ENCODE data around the gene HAGHL. TPM values are rescaled to one million over a fixed set of nuclear protein-coding genes. Genes with fewer than 3 reads are reported as not detected.
A peak's percentile ranks its signal among the peaks of the same experiment; 100 is the strongest.

Gene HAGHL
- total RNA-seq, 1 experiment from 2014 or later: 74.8 TPM

DNA sequence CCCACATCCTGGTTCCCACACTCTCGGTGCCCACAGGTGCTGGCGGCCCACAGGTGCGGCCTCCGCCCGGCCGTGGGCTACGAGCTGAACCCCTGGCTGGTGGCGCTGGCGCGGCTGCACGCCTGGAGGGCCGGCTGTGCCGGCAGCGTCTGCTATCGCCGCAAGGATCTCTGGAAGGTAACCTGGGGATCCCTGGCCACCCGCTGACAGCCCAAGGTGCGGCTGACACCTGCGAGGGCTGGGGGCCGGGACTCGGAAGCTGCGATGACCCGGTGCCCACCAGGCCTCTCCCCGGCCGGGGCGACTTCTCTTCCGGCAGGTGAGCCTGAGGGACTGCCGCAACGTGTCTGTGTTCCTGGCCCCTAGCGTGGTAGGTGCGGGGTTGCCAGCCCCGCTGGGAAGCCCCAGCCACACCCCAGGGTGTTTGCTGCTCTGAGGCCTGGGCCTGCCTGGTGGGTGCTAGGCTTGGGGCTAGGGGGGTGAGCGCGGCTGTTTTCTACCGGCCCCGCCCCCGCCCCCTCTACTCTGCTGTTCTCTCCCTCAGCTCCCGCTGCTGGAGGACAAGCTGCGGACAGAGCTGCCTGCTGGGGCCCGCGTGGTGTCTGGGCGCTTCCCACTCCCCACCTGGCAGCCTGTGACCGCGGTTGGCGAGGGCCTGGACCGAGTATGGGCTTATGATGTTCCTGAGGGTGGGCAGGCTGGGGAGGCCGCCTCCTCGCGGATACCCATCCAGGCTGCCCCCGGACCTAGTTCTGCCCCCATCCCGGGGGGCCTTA, 5.0 kb upstream of the HAGHL start:
- RAD21 ChIA-PET (ENCODE audit: low non-redundant PET in 1 of 2, low total read pairs in 2 of 2, uncharacterized antibody in 2 of 2, unreplicated experiment in 2 of 2): no interaction called here
- peaks cover 27 to 66% of the 10 kb centered on the region in 2 experiments for H3K4me1 ChIP-seq (ENCODE audit: control insufficient read depth in 1 of 2, insufficient read depth in 2 of 2, low read length in 2 of 2)
- no peaks in the 10 kb centered on the region for H3K36me3 ChIP-seq (ENCODE audit: control insufficient read depth in 1 of 2, insufficient read depth in 2 of 2, low read length in 2 of 2)
- no peaks in the 10 kb centered on the region for H3K27me3 ChIP-seq (ENCODE audit: insufficient read depth, low read length)
- peak overlapping the region; percentile 80 for H3K4me2 ChIP-seq (ENCODE audit: low read length)
- H3K9me3 ChIP-seq (ENCODE audit: control insufficient read depth in 1 of 2, insufficient read depth in 1 of 2, low read depth in 1 of 2, low read length in 2 of 2): no peaks in the 10 kb centered on the region
- intact Hi-C loops (cut with micrococcal nuclease): no loop called here
- peak overlapping the region; percentile 98 for H3K9ac ChIP-seq (ENCODE audit: low read length)
- CTCF ChIA-PET: interaction anchor here (0.5 to 2.6 kb wide), 5 partner anchors 10 to 340 kb away, joined by 3 to 11 read pairs (median 10); partner anchors contain the start of gene MSLN
- no peaks in the 10 kb centered on the region for H4K20me1 ChIP-seq (ENCODE audit: insufficient read depth)
- TSS peak; percentile 30 for BruUV-seq (replicated peaks)
- H3K9me2 ChIP-seq (ENCODE audit: insufficient read depth): no peaks in the 10 kb centered on the region
- ATAC-seq (no peak), DNase-seq (ENCODE audit: low read depth, low spot score) (no peak)
- peaks cover 13% of the 10 kb centered on the region; the same call in 1 of the 2 replicates for H3K79me2 ChIP-seq (ENCODE audit: insufficient read depth, low read length)
- POLR2A ChIA-PET: interaction anchor here (0.6 to 1.4 kb wide), 5 partner anchors 9 to 367 kb away, joined by 3 to 7 read pairs (median 5); partner anchors contain the start of genes CIAO3 and MSLN
- no peak overlapping the region for H2AFZ ChIP-seq (ENCODE audit: low read depth, low read length, poor library complexity, severe bottlenecking)
- H3K4me3 ChIP-seq (replicated peaks in 1 of 2; ENCODE audit: low read depth in 1 of 2, low read length in 2 of 2): peak overlapping the region; percentile 36 to 87
- peak overlapping the region; percentile 100 for H3K27ac ChIP-seq (ENCODE audit: low read depth, low read length)
- TF ChIP-seq SRF (IDR thresholded peaks at IDR 0.05; ENCODE audit: low read depth) (no peak), CBX3 (IDR thresholded peaks at IDR 0.05; ENCODE audit: low read depth) (no peak), ELF1 (IDR thresholded peaks at IDR 0.05; ENCODE audit: borderline replicate concordance, low read depth) (no peak), EZH2phosphoT487 (IDR thresholded peaks at IDR 0.05; ENCODE audit: borderline replicate concordance) (no peak), TCF7L2 (IDR thresholded peaks at IDR 0.05; ENCODE audit: borderline replicate concordance, extremely low read depth, insufficient read depth, insufficient read length) (no peak), ZNF274 (IDR thresholded peaks at IDR 0.05; ENCODE audit: low read depth, low read length) (no peak), POLR2A (IDR thresholded peaks at IDR 0.05; ENCODE audit: borderline replicate concordance, extremely low read depth, insufficient read depth, insufficient read length) (no peak), EZH2 (IDR thresholded peaks at IDR 0.05) (no peak)
- TF ChIP-seq, protein P1, sequence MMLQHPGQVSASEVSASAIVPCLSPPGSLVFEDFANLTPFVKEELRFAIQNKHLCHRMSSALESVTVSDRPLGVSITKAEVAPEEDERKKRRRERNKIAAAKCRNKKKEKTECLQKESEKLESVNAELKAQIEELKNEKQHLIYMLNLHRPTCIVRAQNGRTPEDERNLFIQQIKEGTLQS (IDR thresholded peaks at IDR 0.05): no peak
